Amniotic epithelial cell (primary cell): ENCODE measurements around the gene CDC40.

ENCODE experiments used
- DNase-seq: peaks from one replicate; pipeline ENCODE4 v3.0.0-alpha.2; 2010; ENCODE audit warnings: low read depth

Gene CDC40

GRCh38 chr6:110180228-110181008 is at the start of gene CDC40:
TSS of gene CDC40 (plus strand) at chr6:110180427. CDS start at chr6:110180445, 18 bp downstream.
- no peak for DNase-seq

GRCh38 chr6:110137924-110138887 is 42.0 kb upstream of the CDC40 start:
- no peak for DNase-seq

DNA sequence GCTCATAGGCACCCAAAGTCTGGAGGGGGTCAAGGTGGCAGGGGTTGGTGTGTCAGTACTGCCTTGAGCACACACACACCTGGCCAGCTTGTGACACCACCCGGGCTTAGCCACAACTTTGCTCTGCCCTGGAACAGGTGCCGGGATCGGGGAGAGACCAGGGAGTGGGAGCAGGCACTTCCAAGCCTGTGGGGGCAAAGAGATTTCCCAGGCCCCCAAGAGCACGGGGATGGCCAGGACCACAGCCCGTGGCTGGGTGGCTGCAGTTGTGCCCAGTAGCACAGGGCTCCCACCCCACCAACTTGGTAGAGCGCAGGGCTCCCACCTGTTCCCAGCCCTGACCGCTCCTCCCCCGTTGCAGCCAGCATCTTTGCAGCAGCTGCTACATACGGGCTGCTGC is 41.2 kb upstream of the CDC40 start:
- DNase-seq = no peak

DNA sequence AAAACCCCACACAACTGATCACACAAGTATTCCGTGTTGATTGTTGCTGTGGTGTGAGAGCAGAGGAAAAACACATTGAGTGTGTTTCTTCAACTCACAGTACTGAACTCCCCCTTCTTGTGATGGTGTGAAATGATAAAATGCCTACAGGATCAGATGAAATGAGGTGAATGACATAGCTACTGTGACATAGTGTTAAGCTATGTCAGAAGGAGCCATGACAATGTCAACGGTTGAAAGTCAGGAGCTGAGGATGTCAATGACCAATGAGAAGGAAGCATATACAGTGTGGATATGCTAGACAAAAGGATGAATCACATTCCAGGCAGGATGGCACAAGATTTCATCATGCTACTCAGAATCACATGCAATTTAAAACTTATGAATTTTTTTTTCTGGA is 39.6 kb upstream of the CDC40 start:
- peak; percentile 46 for DNase-seq

DNA sequence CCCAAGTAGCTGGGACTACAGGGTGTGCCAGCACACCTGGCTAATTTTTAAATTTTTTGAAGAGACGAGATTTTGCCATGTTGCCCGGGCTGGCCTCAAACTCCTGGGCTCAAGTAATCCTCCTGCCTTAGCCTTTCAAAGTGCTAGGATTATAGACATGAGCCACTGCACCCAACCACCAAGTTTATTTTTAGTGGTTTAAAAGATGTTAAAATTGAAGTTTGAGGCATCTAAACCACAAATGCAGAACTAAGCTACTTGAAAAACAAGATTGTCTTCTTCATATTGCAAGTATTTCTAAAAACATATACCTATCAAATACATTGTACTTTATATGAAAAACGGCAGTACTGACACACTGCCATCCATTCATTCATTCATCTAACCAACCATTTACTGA is 32.4 kb upstream of the CDC40 start:
- no peak for DNase-seq

GRCh38 chr6:110158479-110158878 is 21.7 kb upstream of the CDC40 start:
- peak; percentile 59 for DNase-seq

DNA sequence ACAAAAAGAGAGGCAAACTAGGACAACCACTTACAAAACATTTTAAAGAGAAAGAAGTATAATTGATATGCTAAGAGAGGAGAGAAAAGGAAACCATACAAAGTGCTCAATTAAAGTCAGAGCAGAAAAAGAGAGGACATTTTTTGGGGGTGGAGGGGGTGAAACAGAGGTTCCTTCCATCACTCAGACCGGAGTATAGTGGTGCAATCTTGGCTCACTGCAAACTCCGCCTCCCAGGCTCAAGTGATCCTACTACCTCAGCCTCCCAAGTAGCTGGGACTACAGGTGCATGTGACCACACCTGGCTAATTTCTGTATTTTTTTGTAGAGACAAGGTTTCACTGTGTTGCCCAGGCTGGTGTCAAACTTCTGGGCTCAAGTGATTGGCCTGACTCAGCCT is 10.1 kb upstream of the CDC40 start:
- no peak for DNase-seq

- peak; percentile 28 for DNase-seq
These were observed 6.6 kb upstream of the CDC40 start for GRCh38 chr6:110173506-110174132.

- DNase-seq = peak; percentile 67
These were observed 1.4 kb upstream of the CDC40 start for GRCh38 chr6:110178626-110179405.

GRCh38 chr6:110179406-110180227 is 610 bp upstream of the CDC40 start, which contains the start of gene WASF1:
TSS of gene WASF1 (minus strand) at chr6:110179670. CDS start at chr6:110127601, 52,069 bp downstream.
- peak; percentile 97 for DNase-seq

DNA sequence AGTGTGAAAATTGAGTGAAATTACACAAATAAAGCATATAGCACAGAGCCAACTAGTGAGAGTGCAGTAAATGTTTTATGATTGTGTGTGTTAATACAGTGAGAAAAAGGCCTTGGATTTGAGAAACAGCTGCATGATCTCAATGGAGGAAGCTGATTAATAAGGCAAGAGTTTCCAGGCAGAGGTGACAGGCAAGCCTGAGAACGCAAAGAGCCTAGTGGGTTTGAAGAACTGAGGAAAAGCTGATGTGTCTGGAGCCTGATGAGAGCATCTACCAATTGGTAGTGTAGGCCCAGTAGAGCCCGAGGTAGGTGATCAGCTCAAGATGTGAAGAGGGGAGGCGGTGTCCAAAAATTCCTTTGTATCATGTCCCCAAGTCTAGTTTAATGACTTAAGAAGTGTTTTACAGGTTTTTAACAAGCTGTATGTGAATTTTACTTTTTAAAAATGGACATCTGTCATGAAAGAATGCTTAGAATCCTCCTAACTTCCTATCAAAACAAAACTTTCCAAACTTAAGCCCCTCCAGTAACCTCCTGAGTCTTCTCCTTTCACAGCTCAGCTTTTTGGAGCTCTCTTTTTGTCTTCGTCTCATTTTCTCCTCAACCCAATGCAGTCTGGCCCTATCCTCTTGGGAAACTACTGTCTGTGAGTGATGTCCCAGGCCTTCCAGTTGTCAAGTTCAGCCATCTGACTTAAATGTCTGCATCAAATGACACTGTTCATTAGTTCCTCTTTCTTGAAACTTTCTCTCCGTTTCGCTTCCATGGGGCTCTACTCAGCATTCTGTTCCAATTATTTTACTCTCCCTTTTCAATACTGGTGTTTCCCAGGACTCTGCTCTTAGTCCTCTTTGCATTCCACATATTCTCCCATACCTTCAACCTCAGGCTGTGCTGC is 1.2 kb downstream of the CDC40 start:
- DNase-seq = no peak

DNA sequence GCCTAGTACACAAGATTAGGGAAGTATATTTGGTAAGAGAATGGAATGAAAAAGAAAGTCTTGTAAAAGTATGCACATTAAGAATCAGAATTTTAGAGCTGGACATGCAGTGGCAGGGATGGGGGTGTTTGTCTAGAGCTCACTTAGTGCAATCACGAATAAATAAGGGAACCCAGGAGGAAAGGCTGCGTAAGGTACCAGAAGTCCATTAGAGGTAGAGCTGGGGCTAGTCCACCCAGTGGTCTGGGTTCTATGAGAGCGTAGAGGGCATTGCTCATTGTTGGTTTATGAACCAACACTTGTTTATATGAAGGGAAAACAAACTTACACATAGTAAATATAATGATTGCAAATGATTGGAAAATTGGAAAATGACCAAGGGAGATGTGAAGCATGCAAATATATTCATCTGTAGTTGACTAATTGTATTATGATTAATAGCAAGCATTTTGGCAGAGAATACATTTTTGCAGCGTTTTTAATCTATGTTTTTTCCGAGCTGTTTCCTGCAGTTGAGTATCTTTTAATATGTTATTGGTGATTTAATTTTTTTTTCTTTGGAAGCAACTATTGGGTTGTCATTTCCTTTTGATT is 3.2 kb downstream of the CDC40 start:
- DNase-seq = no peak

DNA sequence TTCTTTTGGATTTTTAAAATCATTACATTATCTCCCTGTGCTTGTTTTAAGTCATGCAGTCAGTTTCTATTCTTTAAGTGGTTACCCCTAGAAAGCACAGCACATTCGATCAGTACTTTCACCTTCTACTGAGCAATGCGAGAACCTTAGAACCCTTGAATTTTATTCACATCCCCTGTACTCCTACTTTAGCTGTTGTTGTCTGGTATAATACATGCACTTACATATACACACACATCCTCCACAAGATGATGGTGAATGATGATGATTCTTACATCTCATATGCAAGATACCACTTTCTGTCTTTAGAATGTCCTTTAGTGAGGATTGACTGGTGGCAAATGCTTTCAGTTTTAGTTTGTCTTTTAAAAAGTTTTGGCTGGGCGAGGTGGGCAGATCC is 5.7 kb downstream of the CDC40 start:
- DNase-seq = no peak

DNA sequence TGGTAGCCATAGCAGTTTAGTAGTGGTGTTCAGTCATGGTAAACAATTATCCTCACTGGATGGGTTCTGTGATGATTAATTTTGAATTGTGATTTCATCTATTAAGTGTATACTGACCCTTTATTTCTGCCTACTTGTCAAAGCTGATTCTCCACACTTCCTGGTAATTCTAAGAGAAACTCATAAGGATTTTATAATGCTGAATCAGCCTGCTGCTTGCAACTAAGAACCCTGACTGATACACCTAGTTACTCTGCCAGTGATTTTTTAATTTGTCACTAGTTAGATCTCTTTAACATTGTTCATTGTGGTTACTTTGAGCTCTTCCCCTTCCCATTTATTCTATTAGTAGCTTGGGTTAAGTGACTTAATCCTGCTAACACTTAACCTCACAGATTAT is 8.6 kb downstream of the CDC40 start:
- DNase-seq = no peak

- no peak for DNase-seq
These were observed 10.5 kb downstream of the CDC40 start for GRCh38 chr6:110190726-110191125.

GRCh38 chr6:110191477-110191876 is 11.2 kb downstream of the CDC40 start:
- no peak for DNase-seq

GRCh38 chr6:110195639-110196038 is 15.4 kb downstream of the CDC40 start:
- no peak for DNase-seq

- DNase-seq = no peak
These were observed 16.6 kb downstream of the CDC40 start for GRCh38 chr6:110196874-110197273.

DNA sequence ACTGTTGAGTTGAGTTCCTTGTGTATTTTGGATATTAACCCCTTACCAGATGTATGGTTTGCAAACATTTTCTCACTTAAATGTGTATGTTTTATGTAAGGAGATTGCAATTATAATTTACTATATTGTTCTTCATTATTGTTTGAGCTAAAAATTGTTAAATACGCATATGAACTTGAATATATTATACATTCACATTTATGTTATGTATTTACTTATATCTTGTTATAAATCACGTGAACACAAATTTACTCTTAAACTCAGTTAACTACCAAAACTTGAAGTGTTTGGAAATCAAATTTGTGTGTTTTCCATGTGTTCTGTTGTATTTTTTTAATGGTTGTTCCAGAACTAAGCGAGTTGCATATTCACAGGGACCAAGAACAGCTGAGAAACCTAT is 18.3 kb downstream of the CDC40 start:
- DNase-seq = no peak
